Measurements from ENCODE around the gene AMIGO3.
A peak's percentile ranks its signal among the peaks of the same experiment; 100 is the strongest.
"Not testable (repeated sequence)": the region's sequence is repeated elsewhere in the genome, so short reads cannot be mapped to it uniquely, and the experiment has no call there.

AMIGO3 gene

DNA sequence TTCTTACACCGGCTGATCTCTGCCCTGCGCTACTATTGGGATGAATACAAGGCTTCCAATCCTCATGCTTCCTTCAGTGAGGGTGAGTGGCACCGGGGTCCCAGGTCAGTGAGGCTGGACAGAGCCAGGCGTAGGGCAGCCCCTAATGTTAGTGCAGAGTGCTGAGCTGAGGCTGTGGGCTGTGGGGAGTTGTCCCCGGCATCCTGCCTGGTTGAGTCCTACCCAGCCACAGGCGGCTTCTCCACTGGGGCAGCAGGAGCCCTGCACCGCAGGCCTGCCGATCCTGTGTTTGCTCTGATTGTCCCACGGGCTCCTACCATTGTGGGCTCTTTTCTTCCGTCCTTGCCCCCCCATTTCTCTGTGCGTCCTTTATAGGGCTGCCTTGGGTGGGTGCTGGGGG, 16.8 kb downstream of the AMIGO3 start:
- TF ChIP-seq, protein P1, sequence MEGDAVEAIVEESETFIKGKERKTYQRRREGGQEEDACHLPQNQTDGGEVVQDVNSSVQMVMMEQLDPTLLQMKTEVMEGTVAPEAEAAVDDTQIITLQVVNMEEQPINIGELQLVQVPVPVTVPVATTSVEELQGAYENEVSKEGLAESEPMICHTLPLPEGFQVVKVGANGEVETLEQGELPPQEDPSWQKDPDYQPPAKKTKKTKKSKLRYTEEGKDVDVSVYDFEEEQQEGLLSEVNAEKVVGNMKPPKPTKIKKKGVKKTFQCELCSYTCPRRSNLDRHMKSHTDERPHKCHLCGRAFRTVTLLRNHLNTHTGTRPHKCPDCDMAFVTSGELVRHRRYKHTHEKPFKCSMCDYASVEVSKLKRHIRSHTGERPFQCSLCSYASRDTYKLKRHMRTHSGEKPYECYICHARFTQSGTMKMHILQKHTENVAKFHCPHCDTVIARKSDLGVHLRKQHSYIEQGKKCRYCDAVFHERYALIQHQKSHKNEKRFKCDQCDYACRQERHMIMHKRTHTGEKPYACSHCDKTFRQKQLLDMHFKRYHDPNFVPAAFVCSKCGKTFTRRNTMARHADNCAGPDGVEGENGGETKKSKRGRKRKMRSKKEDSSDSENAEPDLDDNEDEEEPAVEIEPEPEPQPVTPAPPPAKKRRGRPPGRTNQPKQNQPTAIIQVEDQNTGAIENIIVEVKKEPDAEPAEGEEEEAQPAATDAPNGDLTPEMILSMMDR (IDR thresholded peaks at IDR 0.05; ENCODE audit: control extremely low read depth, extremely low read depth, low read depth, missing control alignments): no peak
- ChIA-PET CTCF (interaction anchor here (1.1 to 5.0 kb wide), 5 partner anchors 16 to 163 kb away, joined by 3 to 37 read pairs (median 7); partner anchors contain the start of genes AMIGO3, GMPPB and INKA1), POLR2A (no interaction called here)
- DNase-seq (ENCODE audit: extremely low spot score): no peak

DNA sequence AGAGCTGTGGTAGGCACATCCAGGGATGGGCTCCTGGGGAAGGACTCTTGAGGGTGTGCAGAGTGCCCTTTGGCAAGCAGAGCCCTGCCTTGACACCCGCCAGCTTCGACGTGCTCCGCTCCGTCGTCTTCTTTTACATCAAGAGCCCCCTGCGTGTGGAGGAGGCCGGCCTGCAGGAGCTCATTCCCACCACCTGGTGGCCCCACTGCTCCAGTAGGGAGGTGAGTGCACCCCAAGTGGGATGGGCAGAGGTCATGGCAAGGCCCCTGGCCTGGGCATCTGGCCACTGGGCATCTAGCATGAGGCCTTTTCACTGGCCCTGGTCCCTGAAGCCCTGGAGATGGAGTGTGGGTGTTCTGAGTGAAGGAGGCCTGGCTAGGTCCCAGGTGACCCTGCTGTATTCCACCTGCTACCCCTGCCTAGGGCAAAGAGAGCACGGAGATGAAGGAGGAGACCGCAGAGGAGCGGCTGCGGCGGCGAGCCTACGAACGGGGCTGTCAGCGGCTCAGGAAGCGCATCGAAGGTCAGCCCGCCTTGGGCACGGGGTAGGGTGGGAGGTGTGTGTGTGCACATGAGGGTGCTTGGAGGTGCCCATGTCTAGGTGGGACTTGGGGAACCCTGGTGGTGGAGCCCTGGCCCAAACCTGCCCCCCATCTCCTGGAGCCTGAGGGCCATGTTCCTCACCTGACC, 18.0 kb downstream of the AMIGO3 start:
- TF ChIP-seq, protein P1 (IDR thresholded peaks at IDR 0.05; ENCODE audit: control extremely low read depth, extremely low read depth, low read depth, missing control alignments): peak; percentile 9
- ChIA-PET CTCF (interaction anchor here (0.9 to 5.0 kb wide), 5 partner anchors 17 to 162 kb away, joined by 3 to 37 read pairs (median 13); partner anchors contain the start of gene AMIGO3), POLR2A (no interaction called here)
- no peak for DNase-seq (ENCODE audit: extremely low spot score)

DNA sequence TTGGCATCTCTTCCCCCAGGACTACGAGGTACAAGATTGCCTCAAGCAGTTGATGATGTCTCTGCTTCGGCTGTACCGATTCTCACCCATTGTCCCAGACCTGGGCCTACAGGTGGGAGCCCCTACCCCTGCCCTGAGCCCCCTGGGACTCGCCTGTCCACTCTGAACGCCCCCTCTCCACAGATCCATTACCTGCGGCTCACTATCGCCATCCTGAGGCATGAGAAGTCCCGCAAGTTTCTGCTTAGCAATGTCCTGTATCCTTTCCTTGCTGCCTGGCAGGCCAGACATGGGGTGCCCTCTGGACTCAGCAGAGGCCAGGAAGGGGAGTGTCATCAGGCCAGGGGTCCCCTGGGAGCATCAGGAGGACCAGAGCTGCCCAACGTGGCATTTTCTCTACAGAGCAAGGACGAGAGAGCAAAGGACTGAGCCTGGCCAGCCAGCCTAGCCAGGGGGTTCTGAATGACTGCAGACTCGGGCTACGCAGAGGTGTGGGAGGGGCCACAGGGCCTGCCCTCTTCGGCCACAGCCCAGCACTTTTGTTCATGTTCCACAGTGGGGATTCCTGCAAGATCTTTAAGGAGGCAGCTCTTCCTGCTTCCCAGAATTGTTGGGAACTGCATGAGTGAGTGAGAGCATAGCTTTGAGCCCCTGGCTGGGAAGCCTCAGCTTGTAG, 18.9 kb downstream of the AMIGO3 start:
- DNase-seq (ENCODE audit: extremely low spot score): no peak
- TF ChIP-seq, protein P1 (IDR thresholded peaks at IDR 0.05; ENCODE audit: control extremely low read depth, extremely low read depth, low read depth, missing control alignments): peak; percentile 9
- ChIA-PET POLR2A (no interaction called here), CTCF (interaction anchor here (0.9 to 5.0 kb wide), 5 partner anchors 18 to 161 kb away, joined by 3 to 37 read pairs (median 13); partner anchors contain the start of gene AMIGO3)

DNA sequence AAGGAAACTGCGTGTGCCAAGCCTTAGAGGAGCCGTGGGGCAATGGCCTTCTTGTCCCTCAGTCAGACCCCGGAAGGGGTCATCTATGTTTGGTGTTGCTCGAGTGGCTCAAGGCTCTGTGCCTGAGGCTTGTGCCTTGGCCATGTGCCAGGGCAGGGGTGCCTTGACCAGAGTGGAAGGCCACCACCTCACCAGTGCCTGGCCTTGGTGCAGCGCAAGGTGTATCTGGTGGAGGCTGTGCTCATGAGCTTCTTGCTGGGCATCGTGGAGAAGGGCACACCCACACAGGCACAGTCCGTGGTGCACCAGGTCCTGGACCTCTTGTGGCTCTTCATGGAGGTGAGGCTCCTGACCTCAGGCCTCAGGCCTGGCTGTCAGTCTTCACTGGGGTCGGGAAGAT, 19.5 kb downstream of the AMIGO3 start:
- CTCF ChIA-PET: interaction anchor here (1.3 to 5.0 kb wide), 2 partner anchors 19 to 160 kb away, joined by 5 to 37 read pairs; partner anchors contain the start of gene AMIGO3
- POLR2A ChIA-PET: no interaction called here
- no peak for DNase-seq (ENCODE audit: extremely low spot score)
- TF ChIP-seq, protein P1 (IDR thresholded peaks at IDR 0.05; ENCODE audit: control extremely low read depth, extremely low read depth, low read depth, missing control alignments): no peak

DNA sequence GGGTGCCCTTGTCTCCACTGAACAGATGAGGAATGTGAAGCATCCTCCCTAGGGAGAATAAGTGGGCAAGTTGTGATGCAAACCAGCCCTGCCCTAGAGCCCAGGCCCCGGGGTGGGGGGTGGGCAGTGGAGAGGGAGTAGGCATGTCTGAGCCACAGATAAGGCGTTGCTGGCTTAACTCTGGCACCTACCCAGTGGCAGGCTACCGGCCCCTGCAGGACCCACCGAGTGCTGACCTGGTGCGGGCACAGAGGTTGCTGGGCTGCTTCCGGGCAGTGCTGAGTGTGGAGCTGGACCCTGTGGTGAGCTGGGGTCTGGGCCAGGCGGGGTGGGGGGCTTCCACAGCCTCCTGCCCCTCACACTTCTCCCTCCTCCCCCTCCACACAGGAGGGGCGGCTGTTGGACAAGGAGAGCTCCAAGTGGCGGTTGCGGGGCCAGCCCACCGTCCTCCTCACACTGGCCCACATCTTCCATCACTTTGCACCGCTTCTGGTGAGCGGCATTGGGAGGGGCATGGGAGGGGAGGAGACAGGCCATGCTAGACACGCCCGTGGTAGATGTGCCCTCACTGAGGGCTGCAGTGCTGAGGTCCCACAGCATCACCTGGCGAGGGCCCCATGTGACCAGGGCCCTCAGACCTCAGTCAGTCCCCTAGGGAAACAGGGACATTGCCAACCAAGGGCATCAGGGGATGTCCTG, 20.1 kb downstream of the AMIGO3 start:
- ChIA-PET POLR2A (no interaction called here), CTCF (interaction anchor here (1.3 kb wide), 1 partner anchor 160 kb away, joined by 5 read pairs; no protein-coding TSS in a partner anchor)
- TF ChIP-seq, protein P1 (IDR thresholded peaks at IDR 0.05; ENCODE audit: control extremely low read depth, extremely low read depth, low read depth, missing control alignments): no peak
- DNase-seq (ENCODE audit: extremely low spot score): no peak

DNA sequence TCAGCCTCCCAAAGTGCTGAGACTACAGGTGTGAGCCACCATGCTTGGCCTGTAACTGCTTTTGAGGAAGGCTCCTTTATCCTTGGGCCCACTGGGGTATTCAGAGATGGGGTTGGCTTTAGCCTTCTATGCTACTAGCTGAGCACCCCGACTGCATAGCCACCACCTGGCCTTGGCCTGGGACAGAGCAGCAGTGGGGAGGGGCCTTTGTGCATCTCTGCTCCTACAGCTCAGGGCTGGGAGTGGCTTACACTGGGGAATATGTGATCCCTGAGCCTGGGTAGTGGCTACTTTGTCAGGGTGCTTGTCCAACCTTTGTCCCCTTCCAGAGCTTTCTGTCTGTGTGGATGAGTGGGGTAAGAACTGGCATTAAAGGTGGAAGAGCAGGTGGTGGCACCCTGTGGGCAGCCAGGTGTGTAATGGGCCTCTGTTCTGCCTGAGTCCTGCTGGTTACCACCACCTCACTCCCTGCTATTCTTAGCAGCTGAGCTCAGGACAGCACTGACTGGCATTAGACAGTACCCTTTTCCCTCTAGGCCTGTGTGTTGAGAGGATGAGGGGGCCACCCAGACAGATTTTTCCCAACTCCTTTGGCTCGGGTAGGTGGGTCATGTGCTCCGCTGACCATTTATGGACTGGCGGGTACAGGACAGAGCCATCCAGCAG, 24.0 kb downstream of the AMIGO3 start:
- POLR2A ChIA-PET: interaction anchor here (0.5 kb wide), 1 partner anchor 772 kb away, joined by 5 read pairs; no protein-coding TSS in a partner anchor
- DNase-seq (ENCODE audit: extremely low spot score); CTCF ChIA-PET: not testable (repeated sequence)

DNA sequence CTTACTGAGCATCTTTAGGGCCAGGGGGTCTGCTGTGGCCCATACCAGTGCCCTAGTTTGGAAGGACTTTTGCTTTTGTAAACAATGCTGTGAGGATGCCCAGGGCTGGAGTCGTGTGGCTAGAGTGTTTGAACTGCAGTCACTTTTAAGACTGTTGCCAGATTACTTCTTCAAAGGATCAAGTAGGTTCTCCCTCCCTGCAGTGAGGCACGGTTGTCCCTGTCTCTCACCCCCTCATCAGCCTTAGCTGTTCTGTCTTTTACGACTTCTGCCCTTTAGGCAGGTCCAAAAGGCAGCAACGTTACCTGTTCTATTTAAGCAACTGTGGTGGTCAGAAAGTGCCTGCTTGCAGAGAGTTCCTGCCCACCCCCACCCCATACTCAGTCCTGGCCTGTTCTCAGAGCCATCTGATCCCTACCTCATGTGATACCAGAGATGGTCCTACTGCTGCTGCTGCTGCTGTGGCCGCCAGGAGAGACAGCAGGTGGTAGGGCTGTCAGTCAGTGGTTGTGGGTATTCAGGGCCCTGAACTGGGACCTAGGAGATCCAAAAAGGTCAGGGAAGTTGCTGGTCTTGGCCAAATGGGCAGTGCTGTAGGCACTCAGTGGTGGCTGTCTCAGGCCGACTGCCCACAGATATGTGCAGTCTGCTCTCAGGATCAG, 24.9 kb downstream of the AMIGO3 start:
- DNase-seq (ENCODE audit: extremely low spot score); POLR2A ChIA-PET; CTCF ChIA-PET: not testable (repeated sequence)

DNA sequence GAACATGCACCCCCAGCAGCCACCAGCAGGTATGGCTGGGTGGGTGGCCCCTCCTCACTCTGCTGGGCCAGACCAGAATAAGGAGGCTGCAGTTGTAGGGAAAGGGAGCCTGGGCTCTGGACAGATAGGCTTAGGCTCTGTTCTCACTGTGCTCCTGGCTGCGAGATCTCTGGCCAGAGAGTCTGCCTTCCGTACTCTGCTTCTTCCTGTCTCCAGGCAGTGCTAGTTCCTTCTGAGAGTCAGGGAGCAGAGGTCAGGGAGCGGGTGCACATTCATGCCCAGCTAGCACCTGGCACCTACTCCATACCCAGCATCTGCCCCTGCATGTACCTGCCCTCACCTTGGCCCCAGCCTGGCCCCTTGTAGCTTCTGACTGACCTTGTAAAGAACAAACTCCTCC, 28.0 kb downstream of the AMIGO3 start:
- POLR2A ChIA-PET; CTCF ChIA-PET; DNase-seq (ENCODE audit: extremely low spot score): not testable (repeated sequence)

DNA sequence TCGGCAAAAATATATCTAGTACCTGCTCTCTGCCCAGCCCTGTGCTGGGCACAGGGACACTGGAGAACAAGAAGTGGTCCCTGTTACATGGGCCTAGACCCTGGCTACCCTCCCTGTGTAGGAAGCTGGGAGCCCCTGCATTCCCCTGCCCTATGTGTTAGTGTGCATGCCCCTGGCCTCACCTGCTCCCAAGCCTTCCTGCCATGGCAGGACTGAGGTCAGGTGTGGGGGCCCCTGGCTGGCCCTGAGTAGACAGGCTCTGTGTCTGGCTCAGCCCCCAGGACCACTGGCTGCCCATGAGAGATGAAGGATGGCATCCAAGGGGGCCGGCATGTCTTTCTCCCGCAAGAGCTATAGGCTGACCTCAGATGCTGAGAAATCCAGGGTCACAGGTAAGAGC, 28.6 kb downstream of the AMIGO3 start:
- POLR2A ChIA-PET; CTCF ChIA-PET; DNase-seq (ENCODE audit: extremely low spot score): not testable (repeated sequence)
